Stimulated activated CD8-positive, alpha-beta memory T cell treated with anti-CD3 and anti-CD28 coated beads, Interleukin-12 subunit alpha, Interleukin-12 subunit beta, amount 100 ng/mL, for 24 hours (primary cell): Measurements from ENCODE around the gene AKR1C2.
"Not testable (repeated sequence)": the region's sequence is repeated elsewhere in the genome, so short reads cannot be mapped to it uniquely, and the experiment has no call there.

Experiments
- DNase-seq: peaks from one replicate; pipeline ENCODE4 v3.0.0-alpha.2; 2020; ENCODE audit errors: extremely low read depth

AKR1C2 gene

GRCh38 chr10:4988000-4988641 is 15.5 kb downstream of the AKR1C2 start:
- not testable (repeated sequence) for DNase-seq

- no peak for DNase-seq
Observed at GRCh38 chr10:4984971-4985594, 18.6 kb downstream of the AKR1C2 start.

- DNase-seq: no peak
Observed at GRCh38 chr10:4984223-4984622, 19.4 kb downstream of the AKR1C2 start.

- no peak for DNase-seq
Observed at GRCh38 chr10:4983615-4984216, 19.9 kb downstream of the AKR1C2 start.

GRCh38 chr10:4982764-4983226 is 20.9 kb downstream of the AKR1C2 start:
- DNase-seq: no peak

- no peak for DNase-seq
Observed at GRCh38 chr10:4981722-4982471, 21.8 kb downstream of the AKR1C2 start.

- no peak for DNase-seq
Observed at GRCh38 chr10:4980793-4981192, 22.9 kb downstream of the AKR1C2 start.

GRCh38 chr10:4978870-4979269 is 24.8 kb downstream of the AKR1C2 start:
- no peak for DNase-seq

- DNase-seq: no peak
Observed at GRCh38 chr10:4977025-4977424, 26.6 kb downstream of the AKR1C2 start.

GRCh38 chr10:4974400-4974799 is 29.3 kb downstream of the AKR1C2 start:
- DNase-seq: not testable (repeated sequence)

GRCh38 chr10:4973294-4973693 is 30.4 kb downstream of the AKR1C2 start:
- DNase-seq: not testable (repeated sequence)

- not testable (repeated sequence) for DNase-seq
Observed at GRCh38 chr10:4972369-4973142, 31.1 kb downstream of the AKR1C2 start.

GRCh38 chr10:4970362-4970761 is 33.3 kb downstream of the AKR1C2 start:
- not testable (repeated sequence) for DNase-seq

- DNase-seq: not testable (repeated sequence)
Observed at GRCh38 chr10:4969289-4969688, 34.4 kb downstream of the AKR1C2 start.

- not testable (repeated sequence) for DNase-seq
Observed at GRCh38 chr10:4967189-4967588, 36.5 kb downstream of the AKR1C2 start.

GRCh38 chr10:4965763-4966162 is 37.9 kb downstream of the AKR1C2 start:
- not testable (repeated sequence) for DNase-seq

GRCh38 chr10:4963815-4964154 is 39.9 kb downstream of the AKR1C2 start:
- not testable (repeated sequence) for DNase-seq

- not testable (repeated sequence) for DNase-seq
Observed at GRCh38 chr10:4962876-4963814, 40.5 kb downstream of the AKR1C2 start, which contains the start of gene AKR1C1. Gene AKR1C1 (plus strand): TSS chr10:4963415. CDS start chr10:4963445, 30 bp downstream.

- DNase-seq: not testable (repeated sequence)
Observed at GRCh38 chr10:4962308-4962707, 41.3 kb downstream of the AKR1C2 start.

GRCh38 chr10:4961558-4961957 is 42.1 kb downstream of the AKR1C2 start:
- DNase-seq: not testable (repeated sequence)
